Measurements from ENCODE around the gene SLIT1. TPM values are rescaled to one million over a fixed set of nuclear protein-coding genes. Genes with fewer than 3 reads are reported as not detected.

The SLIT1 gene
- total RNA-seq, 1 experiment from 2014 or later: not detected

DNA sequence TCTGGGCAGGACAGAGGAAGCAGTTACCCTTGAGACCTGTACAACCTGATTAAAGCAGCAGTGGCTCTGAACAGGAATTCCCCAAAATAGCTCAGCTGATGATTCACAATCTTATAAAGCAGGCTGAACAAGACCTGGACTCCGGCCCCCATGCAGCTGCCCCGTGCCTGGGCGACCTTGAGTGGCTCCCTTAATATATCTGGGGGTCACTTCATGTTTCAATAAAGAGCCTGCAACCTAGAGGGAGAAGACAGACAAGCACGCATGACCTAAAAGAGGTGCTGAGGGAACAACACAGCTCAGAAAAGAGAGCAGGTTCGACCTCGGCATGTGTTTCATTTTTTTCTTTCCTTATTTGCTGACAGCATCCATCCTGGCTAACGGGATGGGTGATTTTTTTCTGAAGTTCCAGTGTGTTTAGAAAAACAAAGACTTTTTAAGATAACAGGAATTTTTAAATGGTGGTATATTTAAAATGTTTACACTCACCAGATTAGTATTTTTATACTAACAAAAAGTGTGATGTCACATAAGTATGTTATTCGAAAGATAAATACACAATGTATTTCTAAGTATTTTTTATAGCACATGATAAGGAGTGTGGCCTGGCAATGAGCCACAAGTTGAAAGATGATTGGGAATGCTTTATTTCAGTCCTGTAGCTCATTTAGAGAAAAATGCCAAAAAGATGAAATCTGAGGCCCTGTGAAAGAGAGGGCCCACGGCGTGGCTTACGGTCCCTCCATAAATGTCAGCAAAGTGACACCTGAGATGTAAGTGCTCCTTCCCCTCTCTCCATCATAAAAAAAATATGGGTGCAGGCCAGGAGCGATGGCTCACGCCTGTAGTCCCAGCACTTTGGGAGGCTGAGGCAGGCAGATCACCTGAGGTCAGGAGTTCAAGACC is 161.3 kb downstream of the SLIT1 start:
- DNase-seq (ENCODE audit: low spot score): peak; percentile 92

- no peak for DNase-seq (ENCODE audit: low spot score)
These were observed 162.2 kb downstream of the SLIT1 start for GRCh38 chr10:97023401-97024167.

DNA sequence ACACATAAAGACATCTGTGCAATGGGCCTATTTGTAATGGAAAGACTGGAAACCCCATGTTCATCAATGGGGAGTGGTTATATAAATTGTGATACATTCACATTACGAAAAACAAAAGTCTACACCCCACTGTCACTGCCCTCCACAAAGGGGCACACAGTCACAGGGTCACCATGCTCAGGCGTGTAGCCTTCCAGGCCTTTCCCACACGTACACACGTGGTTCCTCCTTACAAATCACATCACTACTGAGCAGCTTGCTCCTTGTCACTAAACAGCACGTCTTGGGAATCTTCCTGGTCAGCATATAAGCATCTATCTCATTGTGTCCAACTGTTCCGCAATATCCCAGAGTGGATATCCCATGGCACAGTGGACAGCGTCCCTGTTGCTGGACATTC is 163.1 kb downstream of the SLIT1 start:
- no peak for DNase-seq (ENCODE audit: low spot score)

GRCh38 chr10:97020452-97021400 is 165.0 kb downstream of the SLIT1 start:
- no peak for DNase-seq (ENCODE audit: low spot score)

- DNase-seq (ENCODE audit: low spot score): no peak
These were observed 166.4 kb downstream of the SLIT1 start for GRCh38 chr10:97019213-97019844.

GRCh38 chr10:97018251-97019212 is 167.2 kb downstream of the SLIT1 start:
- no peak for DNase-seq (ENCODE audit: low spot score)

DNA sequence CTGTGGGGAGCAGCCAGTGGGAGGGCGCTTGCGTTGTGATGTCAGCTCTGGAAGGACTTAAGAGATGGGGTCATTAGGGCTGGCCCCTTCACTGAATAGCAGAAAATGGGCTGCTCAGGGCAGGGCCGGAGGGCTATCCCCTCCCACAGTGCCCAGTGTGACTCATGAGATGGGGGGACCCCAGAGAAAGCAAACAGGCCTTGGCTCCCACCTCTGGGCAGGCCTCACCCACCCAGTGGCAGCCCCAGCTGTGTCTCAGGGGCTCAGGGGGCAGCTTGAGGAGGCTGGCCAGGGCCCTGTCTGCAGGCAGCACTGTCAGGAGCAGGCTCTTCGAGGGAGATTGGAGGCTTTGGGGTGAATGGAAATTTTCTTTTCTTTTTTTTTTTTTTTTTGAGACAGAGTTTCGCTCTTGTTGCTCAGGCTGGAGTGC is 168.3 kb downstream of the SLIT1 start:
- DNase-seq (ENCODE audit: low spot score): no peak

DNA sequence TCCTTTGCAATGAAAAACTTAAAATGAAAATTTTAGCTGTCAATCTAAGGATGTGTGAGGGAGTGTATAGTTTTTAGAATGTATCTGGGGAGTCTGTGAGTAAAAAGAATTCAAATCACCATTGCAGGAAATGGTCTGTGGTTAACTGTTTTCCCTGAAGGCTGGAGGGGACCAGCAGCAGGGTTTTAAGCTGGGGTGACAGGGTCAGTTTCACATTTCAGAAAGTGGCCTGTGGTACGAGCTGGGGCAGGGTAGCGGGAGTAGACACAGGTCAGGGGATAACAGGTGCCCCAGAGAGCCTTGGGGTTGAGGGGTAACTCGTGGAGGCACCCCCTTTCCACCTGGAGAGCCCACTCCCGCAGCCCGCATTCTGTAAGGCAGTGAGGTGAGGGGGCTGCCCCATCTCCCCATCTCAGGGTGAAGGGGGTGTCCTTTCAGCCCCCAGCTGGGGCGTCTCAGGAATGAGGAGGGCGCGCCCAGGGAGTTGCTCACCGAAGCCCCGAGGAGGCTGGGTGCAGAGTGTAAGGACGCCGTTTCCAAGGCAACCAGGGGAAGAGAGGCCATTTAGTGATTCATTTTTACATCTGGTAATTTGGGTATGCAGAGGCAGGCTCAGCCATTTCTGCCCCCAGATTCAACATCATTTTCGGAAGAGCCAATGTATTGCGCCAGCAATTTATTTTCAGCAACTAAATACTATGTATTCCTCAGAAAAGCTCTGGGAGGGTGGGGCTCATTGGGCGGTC is 168.9 kb downstream of the SLIT1 start:
- peak; percentile 35 for DNase-seq (ENCODE audit: low spot score)

GRCh38 chr10:97015240-97015639 is 170.5 kb downstream of the SLIT1 start:
- DNase-seq (ENCODE audit: low spot score): no peak

DNA sequence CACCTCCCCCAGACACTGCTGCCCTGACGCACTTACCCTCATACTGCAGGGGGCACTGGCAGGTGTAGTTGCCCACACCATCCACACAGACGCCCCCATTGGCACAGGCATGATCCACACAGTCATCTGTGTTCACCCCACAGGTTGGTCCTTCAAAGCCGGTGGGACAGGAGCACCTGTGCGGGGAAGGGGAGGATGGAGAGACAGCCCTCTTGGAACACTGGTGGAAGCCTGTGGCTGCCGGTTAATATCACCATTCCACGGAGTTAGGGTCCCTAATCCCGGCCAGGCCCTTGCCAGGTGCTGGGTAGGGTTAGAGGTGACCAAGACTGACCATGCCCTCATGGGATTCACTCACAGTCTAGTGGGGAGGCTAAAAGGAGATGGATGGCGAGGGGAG is 171.8 kb downstream of the SLIT1 start:
- no peak for DNase-seq (ENCODE audit: low spot score)

GRCh38 chr10:97013568-97013967 is 172.2 kb downstream of the SLIT1 start:
- DNase-seq (ENCODE audit: low spot score): no peak

DNA sequence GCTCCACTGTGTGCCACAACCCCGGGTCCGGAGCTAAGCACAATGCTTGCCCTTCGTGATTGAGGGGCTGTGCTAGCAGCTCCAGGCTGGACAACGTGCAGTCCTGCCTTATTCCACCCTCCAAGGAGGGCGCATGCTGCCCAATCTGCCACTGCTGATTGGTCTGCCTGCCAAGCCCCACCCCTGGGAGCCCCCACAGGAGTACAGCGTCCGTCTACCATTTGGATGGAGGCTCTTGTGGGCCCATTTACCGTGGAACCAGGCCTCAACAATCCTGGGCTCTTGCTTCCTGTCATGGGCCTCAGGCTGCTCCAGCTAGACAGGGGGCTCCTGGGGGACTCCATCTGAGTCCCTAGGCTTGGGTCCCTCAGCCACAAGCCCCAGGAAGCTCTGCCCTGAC is 173.3 kb downstream of the SLIT1 start:
- DNase-seq (ENCODE audit: low spot score): no peak

DNA sequence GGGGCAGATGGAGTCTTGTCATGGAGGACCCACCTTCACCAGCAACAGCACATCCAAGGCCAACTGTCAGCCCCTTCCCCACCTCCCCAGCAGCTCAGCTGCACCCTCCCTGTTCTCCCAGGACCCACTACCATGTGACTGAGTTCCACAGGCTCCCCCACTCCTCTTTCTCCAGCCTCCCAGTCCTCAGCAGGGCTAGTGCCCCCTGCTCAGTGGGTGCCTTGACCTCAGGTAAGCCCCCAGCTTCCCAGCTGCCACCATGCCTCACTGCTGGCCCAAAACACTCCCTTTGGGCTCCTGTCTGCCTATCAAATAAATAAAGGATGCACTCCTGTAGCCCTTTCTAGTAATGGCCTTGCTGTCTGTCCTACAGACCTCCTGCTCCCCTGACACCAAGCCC is 174.4 kb downstream of the SLIT1 start:
- no peak for DNase-seq (ENCODE audit: low spot score)

DNA sequence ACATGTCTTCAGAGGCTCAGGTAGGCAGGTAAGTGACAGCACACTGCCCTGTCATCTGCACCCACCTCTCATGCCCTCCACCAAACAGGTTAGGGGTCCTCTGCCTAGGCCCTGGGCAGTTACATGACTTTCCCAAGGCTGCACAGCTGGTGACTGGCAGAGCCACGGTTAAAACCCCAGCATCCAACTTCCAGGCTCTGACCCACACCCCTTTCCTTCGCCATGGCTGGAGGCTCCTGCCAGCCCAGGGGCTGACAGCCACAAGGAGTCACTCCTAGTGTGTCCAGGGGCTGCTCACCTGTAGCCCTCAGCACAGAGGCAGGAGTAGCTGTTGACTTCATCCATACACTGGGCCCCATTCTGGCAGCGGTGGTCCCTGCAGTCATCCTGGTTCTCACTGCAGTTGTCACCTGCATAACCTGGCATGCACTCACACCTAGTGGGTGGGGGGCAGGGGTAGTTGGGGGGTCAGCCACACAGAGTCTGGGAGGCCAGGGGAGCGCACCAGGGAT is 175.0 kb downstream of the SLIT1 start:
- no peak for DNase-seq (ENCODE audit: low spot score)

DNA sequence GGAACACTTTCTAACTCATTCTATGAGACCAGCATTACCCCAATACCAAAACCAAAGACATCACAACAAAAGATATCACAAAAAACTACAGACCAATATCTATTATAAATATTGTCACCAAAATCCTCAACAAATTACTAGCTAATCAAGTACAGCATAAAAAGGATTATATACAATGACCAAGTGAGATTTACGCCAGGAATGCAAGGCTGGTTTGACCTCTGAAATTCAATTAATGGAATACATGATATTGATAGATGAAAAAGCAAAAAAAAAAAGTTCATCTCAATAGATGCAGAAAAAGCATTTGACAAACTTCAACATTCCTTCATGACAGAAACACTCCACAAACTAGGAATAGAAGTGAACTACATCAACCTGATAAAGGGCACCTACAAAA is 178.3 kb downstream of the SLIT1 start:
- DNase-seq (ENCODE audit: low spot score): no peak

GRCh38 chr10:97006364-97006763 is 179.4 kb downstream of the SLIT1 start:
- no peak for DNase-seq (ENCODE audit: low spot score)

DNA sequence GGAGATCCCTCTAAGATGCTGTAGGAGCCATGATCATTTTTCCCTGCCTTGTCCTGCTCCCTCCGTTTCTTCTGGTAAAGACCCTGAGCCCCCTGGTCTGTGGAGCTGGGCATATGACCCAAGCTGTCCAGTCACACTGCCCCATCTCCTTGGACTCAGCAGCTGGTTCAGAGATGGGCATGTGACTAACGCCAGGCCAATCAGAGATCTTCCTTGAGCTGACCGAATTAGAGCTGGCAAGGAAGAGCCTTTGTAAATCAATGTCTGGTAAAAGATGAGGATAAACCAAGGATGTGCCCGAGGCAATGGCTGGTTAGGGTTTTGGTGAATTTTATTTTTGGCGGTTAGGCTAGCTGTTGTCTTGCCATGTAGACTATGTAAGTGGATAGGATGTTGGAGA is 180.4 kb downstream of the SLIT1 start:
- DNase-seq (ENCODE audit: low spot score): no peak

GRCh38 chr10:97004591-97004990 is 181.2 kb downstream of the SLIT1 start:
- DNase-seq (ENCODE audit: low spot score): no peak

DNA sequence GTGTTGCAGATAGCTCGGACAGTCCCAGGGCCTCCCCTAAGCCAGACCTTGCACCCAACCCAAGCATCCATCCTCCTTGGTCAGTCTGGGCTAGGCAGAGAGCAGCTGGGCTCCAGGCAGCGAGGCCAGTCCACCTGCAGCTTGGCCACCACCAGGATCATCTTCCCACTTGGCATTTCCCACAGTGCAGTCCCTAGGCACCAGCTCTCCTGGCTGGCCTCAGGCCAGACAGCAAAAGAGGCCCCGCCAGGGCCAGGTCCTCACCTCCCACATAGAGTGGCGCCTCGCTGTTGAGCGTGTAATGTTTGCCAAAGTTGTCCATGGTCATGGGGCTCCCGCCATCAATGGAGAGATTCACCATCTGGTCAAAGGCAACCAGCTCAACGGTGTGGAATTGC is 182.0 kb downstream of the SLIT1 start:
- DNase-seq (ENCODE audit: low spot score): no peak
